ENCODE measurements around the gene HK2.

The HK2 gene

DNA sequence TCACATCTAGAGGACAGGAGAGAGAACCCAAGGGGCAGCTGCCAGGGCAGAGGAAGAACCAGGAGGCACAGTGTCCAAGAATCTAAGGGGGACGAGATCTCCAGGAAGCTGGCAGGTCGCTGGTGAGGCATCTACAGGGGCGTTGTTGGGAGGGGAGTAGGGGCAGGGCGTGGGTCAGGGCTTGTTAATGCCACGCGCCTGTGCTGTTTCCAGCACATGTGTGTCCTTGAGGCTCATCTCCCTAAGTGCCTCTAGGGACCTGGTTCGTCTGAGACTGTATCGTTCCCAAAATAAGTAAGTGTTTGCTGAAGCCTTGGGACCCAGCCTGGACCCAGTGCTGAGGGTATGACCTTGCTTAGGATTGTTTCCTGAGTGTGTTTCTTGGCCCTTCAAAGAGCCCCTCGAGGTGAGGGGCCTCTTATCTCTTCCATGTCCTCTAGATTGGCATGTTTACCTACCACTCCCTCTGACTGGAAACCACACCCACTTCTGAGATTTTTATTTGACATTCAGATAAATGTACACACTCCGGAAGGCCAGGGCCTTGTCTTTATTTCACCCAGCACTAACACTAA is 22.2 kb downstream of the HK2 start:
- peaks cover 80% of the 10 kb centered on the region; the same call in 1 of the 2 replicates for H3K36me3 ChIP-seq (ENCODE audit: insufficient read depth, low read length)
- no peak for TF ChIP-seq EZH2phosphoT487 (IDR thresholded peaks at IDR 0.05; ENCODE audit: borderline replicate concordance)
- TF ChIP-seq, protein P1, sequence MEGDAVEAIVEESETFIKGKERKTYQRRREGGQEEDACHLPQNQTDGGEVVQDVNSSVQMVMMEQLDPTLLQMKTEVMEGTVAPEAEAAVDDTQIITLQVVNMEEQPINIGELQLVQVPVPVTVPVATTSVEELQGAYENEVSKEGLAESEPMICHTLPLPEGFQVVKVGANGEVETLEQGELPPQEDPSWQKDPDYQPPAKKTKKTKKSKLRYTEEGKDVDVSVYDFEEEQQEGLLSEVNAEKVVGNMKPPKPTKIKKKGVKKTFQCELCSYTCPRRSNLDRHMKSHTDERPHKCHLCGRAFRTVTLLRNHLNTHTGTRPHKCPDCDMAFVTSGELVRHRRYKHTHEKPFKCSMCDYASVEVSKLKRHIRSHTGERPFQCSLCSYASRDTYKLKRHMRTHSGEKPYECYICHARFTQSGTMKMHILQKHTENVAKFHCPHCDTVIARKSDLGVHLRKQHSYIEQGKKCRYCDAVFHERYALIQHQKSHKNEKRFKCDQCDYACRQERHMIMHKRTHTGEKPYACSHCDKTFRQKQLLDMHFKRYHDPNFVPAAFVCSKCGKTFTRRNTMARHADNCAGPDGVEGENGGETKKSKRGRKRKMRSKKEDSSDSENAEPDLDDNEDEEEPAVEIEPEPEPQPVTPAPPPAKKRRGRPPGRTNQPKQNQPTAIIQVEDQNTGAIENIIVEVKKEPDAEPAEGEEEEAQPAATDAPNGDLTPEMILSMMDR (conservative IDR thresholded peaks at IDR 0.05; ENCODE audit: low read length): no peak
- H3K27me3 ChIP-seq (ENCODE audit: insufficient read depth, low read length, poor library complexity, severe bottlenecking): no peaks in the 10 kb centered on the region
- peaks cover 4% of the 10 kb centered on the region for H3K4me1 ChIP-seq (ENCODE audit: insufficient read depth, low read length, poor library complexity, severe bottlenecking)
- H3K9me3 ChIP-seq (ENCODE audit: insufficient read depth, low read depth, low read length): no peaks in the 10 kb centered on the region
- no peaks in the 10 kb centered on the region for H3F3A ChIP-seq (ENCODE audit: low read depth)
- H2AFZ ChIP-seq (ENCODE audit: low read length): no peak overlapping the region
- H3K4me2 ChIP-seq (ENCODE audit: low read depth, low read length, poor library complexity, severe bottlenecking): no peak overlapping the region
- H3K9ac ChIP-seq (ENCODE audit: low read depth, low read length, poor library complexity, severe bottlenecking): no peak overlapping the region
- peaks cover 88% of the 10 kb centered on the region for H3K79me2 ChIP-seq (ENCODE audit: insufficient read depth, low read length)
- no peaks in the 10 kb centered on the region for H3K9me2 ChIP-seq (replicated peaks; ENCODE audit: low read depth, low read length)
- H3K4me3 ChIP-seq (ENCODE audit: low read length, poor library complexity, severe bottlenecking): no peak overlapping the region
- peaks cover 6% of the 10 kb centered on the region for H4K20me1 ChIP-seq (ENCODE audit: insufficient read depth, low read length, poor library complexity, severe bottlenecking)

DNA sequence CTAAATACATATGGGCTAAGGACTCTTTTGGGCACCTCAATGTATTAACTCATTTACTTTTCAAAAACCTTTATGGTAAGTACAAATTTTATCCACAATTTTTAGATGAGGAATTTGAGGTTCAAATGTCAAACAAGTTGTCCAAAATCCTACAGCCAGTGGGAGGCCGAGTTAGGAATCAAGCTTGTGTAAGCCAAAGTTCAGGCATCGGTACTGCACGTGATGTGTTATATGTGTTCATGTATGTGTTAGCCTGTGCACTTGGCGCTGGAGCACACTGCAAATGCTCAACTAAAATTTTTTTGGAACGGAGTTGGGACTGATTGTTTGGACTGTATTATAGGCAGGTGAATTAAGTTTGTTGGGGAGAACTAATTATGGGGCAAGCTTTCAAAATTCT is 22.7 kb downstream of the HK2 start:
- H3K9ac ChIP-seq (ENCODE audit: low read depth, low read length, poor library complexity, severe bottlenecking): no peak overlapping the region
- peaks cover 78% of the 10 kb centered on the region; the same call in 1 of the 2 replicates for H3K36me3 ChIP-seq (ENCODE audit: insufficient read depth, low read length)
- no peaks in the 10 kb centered on the region for H3K27me3 ChIP-seq (ENCODE audit: insufficient read depth, low read length, poor library complexity, severe bottlenecking)
- no peak overlapping the region for H3K4me2 ChIP-seq (ENCODE audit: low read depth, low read length, poor library complexity, severe bottlenecking)
- H3K9me3 ChIP-seq (ENCODE audit: insufficient read depth, low read depth, low read length): no peaks in the 10 kb centered on the region
- peaks cover 6% of the 10 kb centered on the region for H4K20me1 ChIP-seq (ENCODE audit: insufficient read depth, low read length, poor library complexity, severe bottlenecking)
- H3K9me2 ChIP-seq (replicated peaks; ENCODE audit: low read depth, low read length): no peaks in the 10 kb centered on the region
- H3F3A ChIP-seq (ENCODE audit: low read depth): no peaks in the 10 kb centered on the region
- no peak for TF ChIP-seq EZH2phosphoT487 (IDR thresholded peaks at IDR 0.05; ENCODE audit: borderline replicate concordance)
- H3K4me3 ChIP-seq (ENCODE audit: low read length, poor library complexity, severe bottlenecking): no peak overlapping the region
- H2AFZ ChIP-seq (ENCODE audit: low read length): no peak overlapping the region
- H3K4me1 ChIP-seq (ENCODE audit: insufficient read depth, low read length, poor library complexity, severe bottlenecking): no peaks in the 10 kb centered on the region
- peaks cover 87% of the 10 kb centered on the region for H3K79me2 ChIP-seq (ENCODE audit: insufficient read depth, low read length)

DNA sequence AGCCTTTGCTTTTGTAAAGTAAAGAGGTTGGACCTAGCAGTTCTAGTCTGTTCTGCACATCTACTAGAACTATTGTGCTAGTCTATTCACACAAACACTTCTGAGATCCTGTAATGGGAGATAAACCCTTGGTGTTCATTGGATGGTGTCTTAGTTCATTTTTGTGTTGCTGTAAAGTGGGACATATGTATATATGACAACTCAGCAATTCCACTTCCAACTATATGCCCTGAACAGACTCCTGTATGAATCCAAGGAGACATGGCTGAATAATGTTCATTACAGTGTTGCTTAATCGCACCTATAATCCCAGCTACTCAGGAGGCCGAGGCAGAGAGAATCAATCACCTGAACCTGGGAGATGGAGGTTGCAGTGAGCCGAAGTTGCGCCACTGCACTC is 23.3 kb downstream of the HK2 start:
- Histone ChIP-seq H3K27me3 (ENCODE audit: insufficient read depth, low read length, poor library complexity, severe bottlenecking) (no peaks in the 10 kb centered on the region), H3K79me2 (ENCODE audit: insufficient read depth, low read length) (peaks cover 87% of the 10 kb centered on the region), H3K4me1 (ENCODE audit: insufficient read depth, low read length, poor library complexity, severe bottlenecking) (no peaks in the 10 kb centered on the region), H3K9ac (ENCODE audit: low read depth, low read length, poor library complexity, severe bottlenecking) (no peak overlapping the region), H3K9me3 (ENCODE audit: insufficient read depth, low read depth, low read length) (no peaks in the 10 kb centered on the region), H3K9me2 (replicated peaks; ENCODE audit: low read depth, low read length) (no peaks in the 10 kb centered on the region), H2AFZ (ENCODE audit: low read length) (no peak overlapping the region), H3K4me2 (ENCODE audit: low read depth, low read length, poor library complexity, severe bottlenecking) (no peak overlapping the region), H3F3A (ENCODE audit: low read depth) (no peaks in the 10 kb centered on the region), H3K36me3 (ENCODE audit: insufficient read depth, low read length) (peaks cover 81% of the 10 kb centered on the region; the same call in 1 of the 2 replicates), H4K20me1 (ENCODE audit: insufficient read depth, low read length, poor library complexity, severe bottlenecking) (peaks cover 6% of the 10 kb centered on the region), H3K4me3 (ENCODE audit: low read length, poor library complexity, severe bottlenecking) (no peak overlapping the region)
- TF ChIP-seq, protein P1 (conservative IDR thresholded peaks at IDR 0.05; ENCODE audit: low read length): no peak
- no peak for TF ChIP-seq EZH2phosphoT487 (IDR thresholded peaks at IDR 0.05; ENCODE audit: borderline replicate concordance)

DNA sequence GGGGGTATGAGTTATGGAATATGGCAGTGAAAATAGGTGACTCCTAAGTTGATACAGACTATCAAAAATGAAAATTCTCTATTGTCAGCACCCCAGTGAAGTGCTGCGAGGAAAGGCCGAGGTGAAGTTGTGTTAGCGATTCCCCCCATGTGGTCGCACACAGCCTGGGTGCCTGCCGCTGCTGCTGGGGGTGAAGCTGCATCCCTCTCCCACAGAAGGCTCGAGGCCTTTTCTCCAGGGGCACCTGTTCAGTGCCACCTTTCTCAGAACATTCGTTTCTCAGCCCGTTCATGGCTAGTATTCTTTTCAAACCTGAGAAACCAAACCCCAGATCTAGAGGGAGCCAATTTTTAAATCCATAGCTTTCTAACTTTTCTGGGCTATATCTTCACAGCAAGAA is 23.8 kb downstream of the HK2 start:
- no peak overlapping the region for H3K9ac ChIP-seq (ENCODE audit: low read depth, low read length, poor library complexity, severe bottlenecking)
- H3F3A ChIP-seq (ENCODE audit: low read depth): no peaks in the 10 kb centered on the region
- no peaks in the 10 kb centered on the region for H3K9me2 ChIP-seq (replicated peaks; ENCODE audit: low read depth, low read length)
- no peak overlapping the region for H2AFZ ChIP-seq (ENCODE audit: low read length)
- peaks cover 87% of the 10 kb centered on the region; the same call in 1 of the 2 replicates for H3K79me2 ChIP-seq (ENCODE audit: insufficient read depth, low read length)
- H3K9me3 ChIP-seq (ENCODE audit: insufficient read depth, low read depth, low read length): no peaks in the 10 kb centered on the region
- H4K20me1 ChIP-seq (ENCODE audit: insufficient read depth, low read length, poor library complexity, severe bottlenecking): peaks cover 6% of the 10 kb centered on the region
- H3K4me1 ChIP-seq (ENCODE audit: insufficient read depth, low read length, poor library complexity, severe bottlenecking): no peaks in the 10 kb centered on the region
- no peaks in the 10 kb centered on the region for H3K27me3 ChIP-seq (ENCODE audit: insufficient read depth, low read length, poor library complexity, severe bottlenecking)
- no peak for TF ChIP-seq EZH2phosphoT487 (IDR thresholded peaks at IDR 0.05; ENCODE audit: borderline replicate concordance)
- TF ChIP-seq, protein P1 (conservative IDR thresholded peaks at IDR 0.05; ENCODE audit: low read length): no peak
- H3K36me3 ChIP-seq (ENCODE audit: insufficient read depth, low read length): peaks cover 85% of the 10 kb centered on the region; the same call in 1 of the 2 replicates
- no peak overlapping the region for H3K4me3 ChIP-seq (ENCODE audit: low read length, poor library complexity, severe bottlenecking)
- H3K4me2 ChIP-seq (ENCODE audit: low read depth, low read length, poor library complexity, severe bottlenecking): no peak overlapping the region

Measured in Loucy (cell line).